HG02623 (cell line): ENCODE measurements around the gene C1orf35.

ENCODE experiments used
- ATAC-seq: cut with Tn5 transposase; IDR thresholded peaks from one replicate; pipeline ENCODE4 v1.9.1; 2021; ENCODE audit warnings: moderate library complexity; ENCODE audit not compliant: unreplicated experiment

C1orf35 gene

GRCh38 chr1:228081144-228081543 lies 22.0 kb downstream of the C1orf35 start:
- no peak for ATAC-seq

GRCh38 chr1:228079601-228080263 lies 23.4 kb downstream of the C1orf35 start:
- no peak for ATAC-seq

DNA sequence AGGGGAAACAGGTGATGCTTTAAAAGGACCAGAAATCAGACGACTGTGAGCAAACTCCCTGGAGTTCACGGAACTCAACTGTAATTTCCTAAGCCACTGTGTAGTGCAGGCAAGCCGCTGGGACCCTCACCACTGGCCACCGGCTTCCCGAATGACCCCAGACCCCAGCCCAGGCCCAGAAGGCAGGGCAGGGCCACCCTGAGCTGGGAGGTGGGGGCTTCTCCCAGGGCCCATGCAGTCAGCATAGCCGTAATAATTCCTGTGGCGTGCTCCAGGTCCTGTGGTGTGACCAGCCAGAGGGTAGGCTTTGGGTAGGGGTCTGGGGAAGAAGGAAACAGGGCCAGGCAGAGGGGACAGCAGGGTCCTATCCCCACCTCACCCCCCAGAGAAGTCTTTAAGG lies 24.1 kb downstream of the C1orf35 start:
- ATAC-seq = no peak

DNA sequence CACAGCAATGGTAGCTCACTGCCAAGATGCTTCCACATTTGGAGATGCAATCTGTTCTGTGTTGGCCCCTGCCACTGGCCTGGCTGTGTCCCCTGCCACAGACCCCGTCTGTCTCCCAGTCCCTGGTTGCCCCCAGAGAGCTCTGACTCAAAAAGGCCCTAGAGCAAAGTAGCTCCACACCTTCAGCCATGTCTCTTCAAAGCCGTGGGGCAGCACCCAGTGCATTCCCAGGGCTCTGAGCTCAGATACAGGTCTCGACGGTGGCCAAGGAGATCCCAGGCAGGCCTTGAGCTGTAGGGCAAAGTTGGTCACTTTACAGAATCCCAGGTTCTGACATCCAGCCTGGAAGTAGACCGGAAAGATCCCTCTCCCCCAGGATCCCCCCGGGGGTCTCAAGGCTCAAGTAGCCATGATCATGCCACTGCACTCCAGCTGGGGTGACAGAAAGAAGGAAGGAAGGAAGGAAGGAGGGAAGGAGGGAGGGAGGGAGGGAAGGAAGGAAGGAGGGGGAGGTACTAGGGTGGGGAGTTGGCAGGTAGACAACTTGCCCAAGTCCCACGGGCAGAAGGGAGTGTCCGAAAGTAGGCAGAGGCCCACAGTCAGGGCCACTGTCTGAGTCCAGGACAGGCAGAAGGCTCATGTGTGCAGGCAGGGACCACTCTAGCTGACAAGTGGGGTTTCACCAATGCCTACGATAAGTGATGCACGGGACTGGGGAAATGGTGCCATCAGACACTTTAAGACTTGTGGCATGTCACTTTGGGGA lies 25.4 kb downstream of the C1orf35 start:
- ATAC-seq = no peak

GRCh38 chr1:228076796-228077430 lies 26.2 kb downstream of the C1orf35 start:
- ATAC-seq = no peak

DNA sequence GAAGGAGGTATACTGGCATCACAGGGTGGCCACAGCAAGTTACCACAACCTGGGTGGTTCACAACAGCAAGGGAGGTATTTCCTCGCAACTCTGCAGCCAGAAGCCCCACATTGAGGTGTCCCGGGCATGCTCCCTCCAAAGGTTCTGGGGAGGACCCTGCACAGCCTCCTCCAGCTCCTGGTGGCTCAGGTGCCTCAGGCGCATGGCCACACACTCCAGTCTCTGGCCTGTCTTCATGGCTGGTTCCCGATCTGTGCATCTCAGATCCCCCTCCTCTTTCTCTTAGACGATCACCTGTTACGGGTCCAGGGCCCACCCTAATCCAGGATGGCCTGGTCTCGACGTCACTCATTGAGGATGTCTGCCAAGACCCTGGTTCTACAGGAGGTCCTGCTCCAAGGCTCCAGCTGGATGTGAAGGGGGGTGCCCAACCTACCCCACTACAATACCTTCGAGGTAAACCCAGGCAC lies 27.3 kb downstream of the C1orf35 start:
- ATAC-seq = no peak

- no peak for ATAC-seq
Measured at GRCh38 chr1:228074954-228075730, 28.0 kb downstream of the C1orf35 start.

DNA sequence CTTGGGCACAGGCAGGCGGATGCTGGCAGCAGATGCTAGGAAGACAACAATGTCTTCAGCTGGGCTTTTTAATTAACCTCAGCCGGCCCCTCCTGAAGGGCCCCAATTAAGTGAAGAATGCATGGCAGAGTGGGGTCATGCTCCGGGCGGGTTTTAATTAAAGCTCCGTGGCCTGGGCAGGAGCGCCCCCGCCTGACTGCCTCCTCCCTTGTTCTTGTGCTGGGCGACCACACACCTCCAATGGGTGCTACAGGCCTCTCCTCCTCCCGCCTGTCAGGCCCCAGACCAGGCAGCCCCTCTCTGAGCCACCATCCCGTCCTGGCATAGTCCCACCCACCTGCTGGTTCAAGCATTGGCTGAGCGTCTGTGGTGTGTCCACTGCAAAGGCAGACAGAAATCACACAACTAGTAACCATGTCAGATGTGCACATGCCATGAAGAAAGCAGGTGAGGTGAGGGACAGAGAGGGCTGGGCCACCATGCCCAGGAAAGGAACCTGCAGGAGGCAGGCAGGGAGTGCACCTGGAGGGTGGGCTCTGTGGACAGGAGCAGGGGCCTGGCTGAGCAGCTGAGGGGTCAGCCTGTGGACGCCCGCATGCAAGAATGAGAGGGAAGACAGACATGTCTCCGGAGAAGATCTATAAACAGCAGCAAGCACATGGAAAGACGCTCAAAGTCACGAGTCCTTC lies 29.1 kb downstream of the C1orf35 start:
- no peak for ATAC-seq

GRCh38 chr1:228073061-228073856 lies 29.9 kb downstream of the C1orf35 start:
- ATAC-seq = no peak

DNA sequence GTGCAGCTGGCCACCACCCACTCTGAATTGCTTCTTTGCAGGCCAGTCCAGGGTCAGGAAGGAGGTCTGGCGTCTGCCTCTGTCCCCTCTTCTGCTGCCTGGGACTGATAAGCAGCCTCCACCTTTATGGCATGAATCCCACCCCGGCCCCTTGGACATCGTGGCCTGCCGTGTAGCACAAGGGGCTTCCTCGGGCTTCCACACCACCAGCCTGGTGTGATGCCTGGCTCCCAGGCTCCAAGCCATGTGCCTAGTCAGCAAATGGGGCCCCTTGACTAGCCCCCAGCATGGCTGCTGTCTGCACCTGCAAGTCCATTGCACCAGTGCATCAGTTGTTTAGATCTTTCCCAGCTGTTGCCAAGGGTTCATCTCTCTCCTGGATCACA lies 30.5 kb downstream of the C1orf35 start:
- no peak for ATAC-seq

DNA sequence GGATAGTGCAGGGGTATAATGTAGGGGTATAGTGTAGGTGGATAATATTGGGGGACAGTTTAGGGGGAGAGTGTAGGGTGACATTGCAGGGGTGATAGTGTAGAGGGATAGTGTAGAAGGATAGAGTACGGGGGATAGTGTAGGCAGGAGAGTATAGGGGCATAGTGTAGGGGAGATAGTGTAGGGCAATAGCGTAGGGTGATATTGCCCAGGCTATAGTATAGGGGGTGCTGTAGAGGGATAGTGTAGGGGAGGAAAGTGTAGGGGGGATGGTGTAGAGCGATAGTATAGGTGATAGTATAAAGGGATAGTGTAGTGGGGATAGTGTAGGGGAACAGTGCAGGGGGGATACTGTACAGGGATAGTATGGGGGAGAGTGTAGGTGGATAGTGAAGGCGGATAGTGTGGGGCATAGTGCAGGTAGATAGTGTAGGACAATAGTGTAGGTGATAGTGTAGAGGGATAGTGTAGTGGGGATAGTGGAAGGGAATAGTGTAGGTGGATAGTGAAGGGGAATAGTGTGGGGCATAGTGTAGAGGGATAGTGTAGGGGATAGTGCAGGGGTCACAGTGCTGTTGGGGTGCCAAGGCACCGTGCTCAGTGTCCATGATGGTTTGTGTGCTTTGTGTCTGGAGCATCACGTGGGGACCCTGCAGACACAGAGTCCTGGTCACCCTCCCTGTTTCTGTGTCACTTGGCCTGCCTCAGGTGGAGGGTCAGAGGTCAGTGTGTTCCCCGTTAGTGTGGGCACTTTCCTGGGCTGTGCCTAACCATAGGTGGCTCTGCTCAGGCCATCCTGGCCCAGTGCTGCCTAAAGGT lies 31.1 kb downstream of the C1orf35 start:
- no peak for ATAC-seq

DNA sequence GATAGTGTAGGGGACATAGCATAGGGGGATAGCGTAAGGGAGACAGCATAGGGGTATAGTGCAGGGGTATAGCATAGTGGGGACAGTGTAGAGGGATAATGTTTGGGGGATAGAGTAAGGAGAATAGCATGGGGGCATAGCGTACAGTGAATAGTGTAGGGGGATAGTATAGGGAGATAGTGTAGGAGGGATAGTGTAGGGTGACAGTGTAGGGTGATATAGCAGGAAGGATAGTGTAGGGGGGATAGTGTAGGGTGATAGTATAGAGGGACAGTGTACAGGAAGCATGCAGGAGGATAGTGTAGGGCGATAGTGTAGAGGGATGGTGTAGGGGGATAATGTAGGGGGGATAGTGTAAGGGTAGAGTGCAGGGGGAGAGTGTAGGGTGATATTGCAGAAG lies 32.3 kb downstream of the C1orf35 start:
- no peak for ATAC-seq

GRCh38 chr1:228070173-228070572 lies 33.0 kb downstream of the C1orf35 start:
- ATAC-seq = no peak

- no peak for ATAC-seq
Measured at GRCh38 chr1:228068359-228068758, 34.8 kb downstream of the C1orf35 start.

DNA sequence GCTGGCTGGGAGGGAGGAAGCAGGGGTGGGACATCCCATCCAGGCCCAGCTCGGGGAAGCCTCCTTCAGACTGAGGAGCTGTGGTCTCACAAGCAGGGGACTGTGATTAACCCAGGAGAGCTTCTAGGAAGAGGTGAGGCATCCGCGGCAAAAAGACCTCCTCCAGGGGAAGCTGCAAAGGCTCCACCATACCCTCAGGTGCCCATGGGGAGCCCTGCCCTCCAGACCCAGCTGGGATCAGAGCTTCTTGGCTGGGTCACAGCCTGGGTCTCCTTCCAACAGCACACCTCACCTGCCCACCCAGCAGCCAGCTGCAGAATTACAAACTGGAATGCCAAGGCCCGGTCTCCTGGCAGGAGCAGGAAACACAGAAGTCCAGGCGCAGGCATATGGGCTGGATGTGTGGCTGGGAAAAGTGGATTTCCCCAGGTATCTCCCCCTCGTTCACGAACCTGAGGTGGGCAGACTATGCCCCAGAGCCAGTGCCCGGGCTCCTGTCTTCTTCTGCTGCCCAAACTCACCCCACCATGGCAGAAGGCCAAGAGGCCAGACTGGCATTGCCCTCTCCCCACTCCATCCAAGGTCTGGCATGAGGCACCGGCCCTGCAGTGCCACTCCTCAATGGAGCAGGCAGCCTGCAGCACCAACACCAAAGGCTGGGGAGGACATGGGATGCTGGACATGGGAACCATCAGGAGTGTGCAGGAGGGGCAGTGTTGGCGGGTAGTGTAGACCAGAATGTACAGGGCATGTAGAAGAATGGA lies 36.1 kb downstream of the C1orf35 start:
- ATAC-seq = no peak

GRCh38 chr1:228066416-228066815 lies 36.7 kb downstream of the C1orf35 start:
- ATAC-seq = no peak

- ATAC-seq = no peak
Measured at GRCh38 chr1:228065543-228066347, 37.4 kb downstream of the C1orf35 start.
